GM10248 (cell line): ENCODE results near the gene STIM2.

ENCODE experiments used
- CTCF ChIA-PET: fragments of 300-600 bp; sonication (Branson Sonifier 250); formaldehyde crosslinking; extraction: SDS; loops from one replicate; lab custom pipeline; 2021; ENCODE audit warnings: antibody characterized with exemption; lab: Yijun Ruan, JAX
- POLR2A ChIA-PET: fragments of 350-650 bp; sonication (Branson Sonifier 250); formaldehyde crosslinking; extraction: SDS; loops from one replicate; lab custom pipeline; 2020; ENCODE audit warnings: antibody characterized with exemption; lab: Yijun Ruan, JAX
- DNase-seq: peaks from one replicate; pipeline ENCODE4 v3.0.0; 2012; ENCODE audit errors: extremely low spot score
- TF ChIP-seq, protein P1 (sequence below): IDR thresholded peaks from 2 replicates; pipeline ENCODE4 v1.5.1; 2012; ENCODE audit warnings: mild to moderate bottlenecking, low read depth; ENCODE audit errors: extremely low read depth, missing control alignments, control extremely low read depth

STIM2 gene

DNA sequence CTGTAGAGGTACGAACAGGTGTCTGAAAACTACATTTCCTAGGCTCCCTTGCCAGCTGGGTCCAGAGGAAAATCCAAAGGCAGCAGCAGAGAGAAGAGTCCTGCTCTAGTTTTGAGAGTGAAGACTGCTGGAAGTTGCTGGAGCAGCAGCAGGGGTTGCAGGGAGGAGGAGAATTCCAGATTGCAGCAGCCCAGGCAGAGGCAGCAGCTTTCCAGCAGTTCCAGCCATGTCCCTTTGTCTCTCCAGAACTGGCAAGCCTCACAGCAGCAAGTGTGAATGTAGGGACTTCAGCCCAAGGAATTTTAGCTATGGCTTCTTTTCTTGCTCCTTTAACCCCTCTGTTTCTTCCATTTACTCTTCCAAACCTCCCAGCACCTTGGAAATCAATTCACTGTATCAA, 24.1 kb upstream of the STIM2 start:
- TF ChIP-seq, protein P1, sequence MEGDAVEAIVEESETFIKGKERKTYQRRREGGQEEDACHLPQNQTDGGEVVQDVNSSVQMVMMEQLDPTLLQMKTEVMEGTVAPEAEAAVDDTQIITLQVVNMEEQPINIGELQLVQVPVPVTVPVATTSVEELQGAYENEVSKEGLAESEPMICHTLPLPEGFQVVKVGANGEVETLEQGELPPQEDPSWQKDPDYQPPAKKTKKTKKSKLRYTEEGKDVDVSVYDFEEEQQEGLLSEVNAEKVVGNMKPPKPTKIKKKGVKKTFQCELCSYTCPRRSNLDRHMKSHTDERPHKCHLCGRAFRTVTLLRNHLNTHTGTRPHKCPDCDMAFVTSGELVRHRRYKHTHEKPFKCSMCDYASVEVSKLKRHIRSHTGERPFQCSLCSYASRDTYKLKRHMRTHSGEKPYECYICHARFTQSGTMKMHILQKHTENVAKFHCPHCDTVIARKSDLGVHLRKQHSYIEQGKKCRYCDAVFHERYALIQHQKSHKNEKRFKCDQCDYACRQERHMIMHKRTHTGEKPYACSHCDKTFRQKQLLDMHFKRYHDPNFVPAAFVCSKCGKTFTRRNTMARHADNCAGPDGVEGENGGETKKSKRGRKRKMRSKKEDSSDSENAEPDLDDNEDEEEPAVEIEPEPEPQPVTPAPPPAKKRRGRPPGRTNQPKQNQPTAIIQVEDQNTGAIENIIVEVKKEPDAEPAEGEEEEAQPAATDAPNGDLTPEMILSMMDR = no peak
- POLR2A ChIA-PET = no interaction called here
- DNase-seq = no peak
- CTCF ChIA-PET = interaction anchor here (2.5 kb wide), 1 partner anchor 8 kb away, joined by 10 read pairs; no protein-coding TSS in a partner anchor

DNA sequence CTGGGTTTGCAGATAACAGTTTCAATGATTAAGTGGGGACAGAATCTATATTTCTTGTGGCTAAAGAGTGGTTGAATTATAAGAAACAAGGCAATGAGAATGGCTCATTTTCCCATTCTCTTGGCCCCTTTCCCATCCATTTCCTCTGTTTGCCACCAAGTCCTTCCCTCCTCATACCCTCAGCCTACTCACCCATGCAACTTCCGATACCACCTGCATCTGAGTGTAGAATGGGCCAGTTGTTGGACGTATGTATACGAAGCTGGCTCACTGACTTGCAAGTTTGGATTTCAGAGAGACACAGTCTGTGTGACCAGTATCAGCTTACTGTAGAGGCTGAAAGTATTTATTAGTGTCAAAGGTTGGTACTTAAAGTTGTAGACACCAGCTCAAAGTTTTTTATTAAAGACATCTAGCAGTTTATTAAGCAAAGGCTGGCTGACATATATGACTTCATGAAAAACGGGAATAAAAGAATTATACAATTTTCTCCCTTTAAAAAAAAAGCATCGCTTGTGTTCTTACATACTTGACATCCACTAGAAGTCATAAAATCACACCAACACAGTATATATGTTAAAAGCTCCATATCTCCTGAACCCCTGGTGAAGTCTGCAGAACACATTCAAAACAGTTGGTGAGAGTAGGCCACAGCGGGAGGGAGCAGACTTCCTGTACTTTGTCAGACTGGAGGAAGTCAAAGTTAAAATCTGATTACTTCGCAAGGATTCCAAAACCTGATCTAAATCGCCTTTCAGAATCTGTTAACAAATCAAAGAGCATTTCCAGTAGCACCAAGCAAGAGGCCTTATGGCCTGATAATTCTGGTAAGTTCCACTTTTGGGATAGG, 22.4 kb upstream of the STIM2 start:
- TF ChIP-seq, protein P1 = no peak
- POLR2A ChIA-PET = no interaction called here
- CTCF ChIA-PET = interaction anchor here (1.3 to 2.5 kb wide), 2 partner anchors 9 to 10 kb away, joined by 4 to 10 read pairs; no protein-coding TSS in a partner anchor
- no peak for DNase-seq

DNA sequence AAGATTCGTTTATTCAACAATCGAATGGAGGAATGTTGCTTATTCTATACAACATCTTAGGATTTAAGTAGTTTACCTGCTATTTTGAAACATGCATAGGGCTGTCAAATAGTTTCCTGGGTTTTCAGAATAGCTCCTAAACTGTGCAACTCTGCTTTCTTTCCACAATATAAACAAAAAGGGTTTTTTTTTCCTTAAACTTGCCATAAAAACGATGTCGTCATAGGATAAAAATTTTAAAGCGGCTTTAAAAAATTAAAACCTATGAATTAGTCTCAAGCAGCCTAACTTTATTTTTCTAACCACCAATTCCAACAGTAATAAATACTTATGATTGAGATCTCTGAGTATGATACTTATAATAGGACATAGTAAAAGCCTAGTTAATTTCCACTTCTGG, 21.6 kb upstream of the STIM2 start:
- no peak for DNase-seq
- TF ChIP-seq, protein P1 = no peak
- POLR2A ChIA-PET = no interaction called here
- CTCF ChIA-PET = interaction anchor here (1.3 kb wide), 1 partner anchor 9 kb away, joined by 4 read pairs; no protein-coding TSS in a partner anchor

DNA sequence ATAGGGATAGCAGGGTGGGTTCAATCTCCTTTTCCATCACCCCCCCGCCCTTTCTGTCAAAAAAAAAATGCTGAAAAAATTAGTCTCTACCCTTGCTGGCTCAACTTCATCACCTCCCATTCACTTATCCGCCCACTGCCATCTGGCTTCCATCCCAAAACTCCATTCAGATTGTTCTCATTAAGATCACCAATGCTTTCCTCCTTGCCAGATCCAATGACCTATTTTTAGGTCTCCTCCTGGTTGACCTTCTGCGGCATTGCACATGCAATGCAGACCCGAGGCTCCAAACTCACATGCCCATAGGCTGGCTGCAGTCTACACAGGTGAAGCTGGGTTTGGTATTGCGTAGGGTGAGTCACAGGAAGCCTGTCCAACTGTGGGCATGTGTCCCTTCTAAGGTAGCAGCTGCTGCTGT, 21.1 kb upstream of the STIM2 start:
- TF ChIP-seq, protein P1 = no peak
- CTCF ChIA-PET = no interaction called here
- POLR2A ChIA-PET = no interaction called here
- DNase-seq = no peak

DNA sequence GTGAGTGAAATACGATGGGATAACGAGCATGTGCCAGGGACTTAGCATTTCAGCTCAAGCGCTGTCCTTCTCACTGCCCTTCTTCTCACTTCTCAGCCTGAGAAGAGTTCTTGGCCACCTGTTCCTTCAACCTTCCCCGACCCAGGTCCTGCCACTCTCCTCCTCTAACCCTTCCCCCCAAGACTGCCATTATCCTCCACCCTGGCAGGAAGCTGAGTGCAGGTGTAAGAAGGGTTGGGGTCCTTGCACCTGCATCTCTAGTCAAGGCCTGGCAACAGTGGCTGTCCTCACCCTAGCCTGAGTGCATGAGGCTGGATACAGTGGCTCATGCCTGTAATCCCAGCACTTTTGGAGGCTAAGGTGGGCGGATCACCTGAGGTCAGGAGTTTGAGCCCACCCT, 19.9 kb upstream of the STIM2 start:
- POLR2A ChIA-PET = no interaction called here
- TF ChIP-seq, protein P1 = no peak
- no peak for DNase-seq
- CTCF ChIA-PET = no interaction called here

DNA sequence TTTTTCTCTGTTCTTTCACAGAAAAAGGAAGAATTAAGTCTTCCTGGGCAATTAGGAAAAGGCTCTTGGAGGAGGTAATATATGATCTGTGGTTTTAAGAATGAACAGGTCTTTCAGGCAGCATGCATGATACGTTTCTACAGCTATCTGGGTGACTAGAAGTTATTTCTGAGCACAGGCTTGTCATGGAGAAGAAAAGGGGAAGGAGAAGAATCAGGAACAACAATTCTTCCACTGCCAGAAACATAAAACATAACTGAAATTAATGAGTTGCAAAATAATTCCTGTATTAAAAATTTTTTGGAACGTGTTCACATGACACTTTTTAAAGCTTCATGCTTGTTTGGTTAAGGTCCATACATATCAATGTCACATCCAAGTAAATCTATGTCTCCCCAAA, 17.7 kb upstream of the STIM2 start:
- DNase-seq = no peak
- TF ChIP-seq, protein P1 = no peak
- ChIA-PET POLR2A (no interaction called here), CTCF (interaction anchor here (1.9 kb wide), 1 partner anchor 10 kb away, joined by 4 read pairs; no protein-coding TSS in a partner anchor)
